Measurements from ENCODE around the gene GP9.

GRCh38 chr3:129051871-129052340, 8.7 kb upstream of the GP9 start:
- TF ChIP-seq REST (IDR thresholded peaks at IDR 0.05; ENCODE audit: low read depth) (no peak), EGR1 (IDR thresholded peaks at IDR 0.05) (no peak), YY1 (IDR thresholded peaks at IDR 0.05; ENCODE audit: low read depth) (no peak), TAF1 (IDR thresholded peaks at IDR 0.05; ENCODE audit: low read depth) (no peak), CEBPB (IDR thresholded peaks at IDR 0.05) (no peak), EP300 (IDR thresholded peaks at IDR 0.05; ENCODE audit: borderline replicate concordance) (no peak)
